Measurements from ENCODE around the gene NCKAP1.

GRCh38 chr2:182904844-182905243, 133.4 kb downstream of the NCKAP1 start:
- TF ChIP-seq ZBTB40 (IDR thresholded peaks at IDR 0.05; ENCODE audit: borderline replicate concordance) (no peak), NR2C2 (IDR thresholded peaks at IDR 0.05; ENCODE audit: borderline replicate concordance, control insufficient read depth, insufficient read length, low read depth) (no peak)
